ENCODE measurements around the gene GTF2IRD1.
"Not testable (repeated sequence)": the region's sequence is repeated elsewhere in the genome, so short reads cannot be mapped to it uniquely, and the experiment has no call there.

GRCh38 chr7:74430409-74430808 lies 23.3 kb upstream of the GTF2IRD1 start:
- TF ChIP-seq, protein P1, sequence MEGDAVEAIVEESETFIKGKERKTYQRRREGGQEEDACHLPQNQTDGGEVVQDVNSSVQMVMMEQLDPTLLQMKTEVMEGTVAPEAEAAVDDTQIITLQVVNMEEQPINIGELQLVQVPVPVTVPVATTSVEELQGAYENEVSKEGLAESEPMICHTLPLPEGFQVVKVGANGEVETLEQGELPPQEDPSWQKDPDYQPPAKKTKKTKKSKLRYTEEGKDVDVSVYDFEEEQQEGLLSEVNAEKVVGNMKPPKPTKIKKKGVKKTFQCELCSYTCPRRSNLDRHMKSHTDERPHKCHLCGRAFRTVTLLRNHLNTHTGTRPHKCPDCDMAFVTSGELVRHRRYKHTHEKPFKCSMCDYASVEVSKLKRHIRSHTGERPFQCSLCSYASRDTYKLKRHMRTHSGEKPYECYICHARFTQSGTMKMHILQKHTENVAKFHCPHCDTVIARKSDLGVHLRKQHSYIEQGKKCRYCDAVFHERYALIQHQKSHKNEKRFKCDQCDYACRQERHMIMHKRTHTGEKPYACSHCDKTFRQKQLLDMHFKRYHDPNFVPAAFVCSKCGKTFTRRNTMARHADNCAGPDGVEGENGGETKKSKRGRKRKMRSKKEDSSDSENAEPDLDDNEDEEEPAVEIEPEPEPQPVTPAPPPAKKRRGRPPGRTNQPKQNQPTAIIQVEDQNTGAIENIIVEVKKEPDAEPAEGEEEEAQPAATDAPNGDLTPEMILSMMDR (IDR thresholded peaks at IDR 0.05), result not testable (repeated sequence)
- TF ChIP-seq POLR2A (IDR thresholded peaks at IDR 0.05), result not testable (repeated sequence)
